NCI-H510A treated with DMSO at 0.1 percent for 48 hours (cell line): ENCODE measurements around the gene FBLN5.
A peak's percentile ranks its signal among the peaks of the same experiment; 100 is the strongest.
"Not testable (repeated sequence)": the region's sequence is repeated elsewhere in the genome, so short reads cannot be mapped to it uniquely, and the experiment has no call there.

Experiments used
- DNase-seq: peaks from one replicate; lab custom pipeline; 2025; lab: John Stamatoyannopoulos, UW

Gene FBLN5

DNA sequence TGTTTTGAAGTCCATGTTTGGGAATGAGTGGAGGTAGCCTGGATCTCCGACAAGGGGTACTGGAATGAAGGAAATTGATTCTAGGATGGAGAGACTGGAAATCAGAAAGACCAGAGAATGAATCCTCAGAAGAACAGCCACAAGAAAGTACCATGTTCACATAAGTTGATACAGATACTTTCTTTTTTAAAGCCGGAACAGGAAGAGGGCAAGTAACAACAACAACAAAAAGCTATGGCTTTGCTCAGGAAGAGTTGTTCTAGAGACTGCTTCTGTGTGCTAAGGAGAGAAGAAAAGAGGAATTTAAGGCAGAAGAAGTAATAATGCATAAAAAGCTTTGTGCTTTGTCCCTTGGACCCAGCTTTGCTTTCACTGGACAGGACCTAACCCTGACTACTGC lies 86.4 kb downstream of the FBLN5 start:
- no peak for DNase-seq

DNA sequence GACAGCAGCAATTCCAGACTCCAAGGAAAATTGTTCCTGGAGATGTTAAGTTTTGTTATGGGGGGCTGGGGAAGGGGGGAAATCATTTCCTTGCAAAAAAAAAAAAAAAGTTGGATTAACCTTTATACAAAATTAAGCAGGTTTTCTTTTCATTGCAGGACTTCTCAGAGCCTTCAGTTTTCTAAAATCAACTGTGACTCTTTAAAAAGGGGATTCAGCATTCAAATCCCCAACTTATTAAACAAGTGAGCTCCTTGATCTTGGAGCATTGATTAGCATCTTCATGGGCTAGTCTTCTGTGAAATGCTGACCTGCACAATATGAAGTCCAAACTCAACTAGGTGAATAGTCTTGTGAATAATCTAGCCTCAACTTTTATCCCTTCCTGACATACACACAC lies 87.3 kb downstream of the FBLN5 start:
- DNase-seq, result no peak

DNA sequence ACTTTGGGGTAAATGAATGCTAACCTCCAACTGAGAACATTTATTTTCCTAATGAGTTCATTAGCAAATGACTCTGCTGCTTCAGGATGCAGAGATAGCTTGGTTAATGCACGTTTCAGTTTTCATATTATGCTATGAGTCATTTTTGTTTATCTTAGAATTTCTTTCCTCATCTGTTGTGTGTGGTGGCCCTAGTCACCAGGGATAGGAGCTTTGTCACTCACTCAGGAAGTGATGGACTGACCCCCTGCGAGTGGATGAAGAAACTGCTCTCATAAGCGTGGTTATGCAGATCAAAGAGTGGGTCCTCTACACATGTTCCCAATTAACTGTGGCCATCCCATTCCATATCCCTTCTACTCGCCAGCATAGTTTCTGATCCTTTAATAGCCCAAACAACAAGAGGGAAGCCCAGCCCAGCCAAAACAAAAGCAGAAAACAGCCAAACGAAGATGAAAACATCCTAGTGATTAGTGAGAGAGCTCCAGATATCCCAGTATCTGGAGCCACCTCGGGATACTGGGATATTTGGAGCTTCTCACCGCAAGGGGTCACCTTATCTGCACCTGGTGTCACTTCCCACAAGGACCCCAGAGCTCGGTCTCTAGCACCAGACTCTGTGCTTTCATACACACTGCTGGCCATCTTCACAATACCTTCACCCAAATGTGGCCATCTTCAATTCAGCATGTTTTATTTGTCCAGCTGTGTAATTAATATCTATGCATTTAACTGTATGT lies 88.8 kb downstream of the FBLN5 start:
- DNase-seq, result no peak

GRCh38 chr14:91857614-91858013 lies 89.9 kb downstream of the FBLN5 start:
- DNase-seq, result no peak

GRCh38 chr14:91854327-91854934 lies 93.1 kb downstream of the FBLN5 start:
- no peak for DNase-seq

DNA sequence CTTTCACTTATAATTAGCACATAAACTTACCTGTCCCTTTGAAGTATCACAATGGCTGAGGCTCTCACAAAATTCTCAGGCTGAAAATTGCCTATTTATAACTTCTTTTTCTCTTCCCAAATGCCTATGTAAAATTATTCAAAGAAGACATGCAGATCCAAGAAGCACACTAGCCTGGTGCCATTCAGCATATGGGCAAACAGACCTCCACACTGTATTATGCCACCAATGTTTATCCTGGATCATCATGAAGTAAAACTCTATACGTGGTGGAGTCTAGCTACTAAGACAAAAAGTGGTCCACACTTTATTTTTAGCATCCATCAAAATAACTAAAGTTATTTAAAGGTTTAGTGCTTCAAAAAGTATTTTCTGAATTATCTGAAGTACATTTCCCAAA lies 95.9 kb downstream of the FBLN5 start:
- no peak for DNase-seq

GRCh38 chr14:91848504-91849001 lies 98.9 kb downstream of the FBLN5 start:
- no peak for DNase-seq

DNA sequence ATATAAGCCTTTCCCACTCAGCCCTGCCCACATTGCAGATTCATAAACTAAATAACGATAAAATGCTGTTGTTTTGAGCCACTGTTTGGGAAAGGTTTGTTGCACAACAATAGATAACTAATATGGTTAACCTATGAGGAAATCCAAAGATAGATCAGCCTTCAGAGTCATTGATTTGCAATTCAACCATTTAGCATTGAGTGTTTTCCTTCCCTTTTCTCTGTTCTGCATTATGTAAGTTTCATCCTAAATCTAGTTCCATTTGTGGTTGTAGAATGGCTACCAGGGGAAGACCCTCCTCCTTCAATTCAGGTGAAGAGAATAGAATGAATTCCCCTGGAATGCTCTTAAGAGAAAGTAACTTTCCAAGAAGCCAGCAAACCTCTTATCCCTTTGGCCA lies 99.8 kb downstream of the FBLN5 start:
- no peak for DNase-seq

GRCh38 chr14:91845652-91846051 lies 101.8 kb downstream of the FBLN5 start:
- DNase-seq, result no peak

GRCh38 chr14:91845056-91845455 lies 102.4 kb downstream of the FBLN5 start:
- not testable (repeated sequence) for DNase-seq

- no peak for DNase-seq
These were observed 103.5 kb downstream of the FBLN5 start for GRCh38 chr14:91844029-91844428.

DNA sequence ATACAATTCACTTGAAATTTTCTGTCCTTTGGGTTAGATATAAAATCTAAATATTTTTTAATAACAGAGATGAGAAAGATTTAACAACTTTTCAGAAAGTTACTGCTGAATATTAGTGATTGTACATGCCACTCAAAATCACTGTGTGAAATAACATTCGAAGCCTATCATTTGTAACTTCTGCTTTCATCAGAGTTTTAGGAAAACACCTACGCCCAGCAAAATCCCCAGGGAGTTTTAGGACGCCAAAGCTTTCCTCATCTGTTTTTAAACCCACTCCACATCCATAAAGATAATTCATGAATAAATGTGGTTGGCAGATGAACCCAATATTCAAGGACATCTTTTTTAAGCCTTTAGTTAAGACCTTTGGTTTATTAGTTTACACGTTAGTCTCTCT lies 104.1 kb downstream of the FBLN5 start:
- no peak for DNase-seq

DNA sequence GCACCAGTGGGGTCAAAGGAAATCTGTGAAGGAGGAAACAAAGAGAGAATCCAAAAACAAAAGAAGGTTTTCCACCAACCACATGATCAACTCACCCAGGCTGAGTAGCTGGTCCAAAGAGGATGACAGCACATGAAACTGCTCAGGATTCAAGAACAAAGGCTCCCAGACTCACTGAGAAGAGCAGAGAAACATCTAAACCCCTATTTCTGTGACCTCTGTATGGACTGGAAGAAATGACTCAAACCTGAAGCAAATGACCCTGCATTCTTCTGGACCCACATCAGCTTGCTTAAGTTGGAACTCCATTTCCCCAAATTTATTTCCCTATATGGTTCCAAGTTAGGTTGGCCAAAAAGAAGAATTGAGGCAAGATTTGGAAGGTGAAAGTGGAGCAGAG lies 106.4 kb downstream of the FBLN5 start:
- no peak for DNase-seq

GRCh38 chr14:91839749-91840148 lies 107.7 kb downstream of the FBLN5 start:
- DNase-seq, result no peak

- DNase-seq, result peak; percentile 19
These were observed 110.4 kb downstream of the FBLN5 start for GRCh38 chr14:91837076-91837475.

- peak; percentile 87 for DNase-seq
These were observed 111.3 kb downstream of the FBLN5 start for GRCh38 chr14:91835920-91836843.

DNA sequence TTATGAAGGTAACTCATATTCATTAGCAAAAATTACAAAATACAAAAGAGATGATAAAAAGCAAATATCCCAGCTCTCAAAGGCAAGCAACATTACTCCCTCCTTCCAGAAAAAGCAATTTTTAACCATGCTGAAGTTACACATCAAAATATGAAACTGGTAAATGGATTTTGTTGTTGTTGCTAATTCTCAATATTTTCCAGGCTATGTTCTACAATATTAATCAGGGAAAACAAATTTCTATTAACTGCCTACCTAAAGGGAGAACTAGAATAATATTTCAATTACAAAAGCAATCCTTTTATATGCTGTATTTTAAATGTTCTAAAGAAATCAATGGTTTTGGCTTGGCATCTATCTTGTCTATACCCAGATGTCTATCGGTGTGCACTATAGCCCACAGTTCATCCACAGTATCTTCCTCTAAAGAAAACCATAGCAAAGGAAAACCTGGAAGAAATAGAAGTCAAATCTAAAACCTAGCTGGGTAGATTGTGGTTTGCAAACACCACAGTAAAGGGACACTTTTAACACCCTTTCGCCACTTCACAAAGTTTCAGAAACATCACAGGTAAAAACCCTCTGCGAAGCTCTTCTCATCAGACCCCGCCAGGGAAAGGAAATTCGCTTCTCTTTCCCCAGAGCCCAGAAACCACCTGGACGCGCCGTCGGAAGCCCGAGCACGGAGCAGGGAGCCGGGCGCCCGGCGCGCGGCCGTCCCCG lies 112.1 kb downstream of the FBLN5 start:
- DNase-seq, result peak; percentile 54

- DNase-seq, result no peak
These were observed 112.9 kb downstream of the FBLN5 start for GRCh38 chr14:91834571-91834970.

GRCh38 chr14:91831337-91831736 lies 116.2 kb downstream of the FBLN5 start:
- DNase-seq, result peak; percentile 74

- peak; percentile 68 for DNase-seq
These were observed 116.7 kb downstream of the FBLN5 start for GRCh38 chr14:91830777-91831176.

DNA sequence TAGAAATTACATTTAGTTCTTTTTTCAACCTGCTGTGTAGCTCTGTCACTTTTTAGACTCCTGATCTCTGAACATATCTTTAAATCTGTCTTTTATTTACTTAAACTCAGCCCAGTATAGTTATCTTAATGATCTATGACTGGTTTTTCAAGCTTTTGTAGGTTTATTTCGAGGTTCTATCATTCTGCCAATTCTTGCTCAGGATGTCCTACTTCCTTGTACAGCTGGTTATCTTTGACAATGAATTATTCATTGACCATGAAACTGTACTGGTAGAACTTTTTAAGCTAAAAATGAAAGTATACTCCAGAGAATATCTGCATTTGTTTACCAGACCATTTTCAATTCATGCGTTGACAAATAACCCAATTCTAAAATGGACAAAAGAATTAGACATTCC lies 118.0 kb downstream of the FBLN5 start:
- DNase-seq, result no peak

- DNase-seq, result no peak
These were observed 119.7 kb downstream of the FBLN5 start for GRCh38 chr14:91827746-91828145.
